Neural cell (in vitro differentiated cells): ENCODE measurements around the gene SLC37A1.

Experiments used
- EP300 ChIP-seq: fragments of 450-650 bp; conservative IDR thresholded peaks from 2 replicates; pipeline ENCODE4 v1.6.1; 2014; ENCODE audit warnings: antibody characterized with exemption, mild to moderate bottlenecking, moderate library complexity; ENCODE audit not compliant: poor library complexity, severe bottlenecking
- EZH2 ChIP-seq: fragments of 200-600, 300-800 bp; shearing (Covaris generic), sonication (generic); IDR thresholded peaks from 2 replicates; pipeline ENCODE4 v1.6.1; 2014; ENCODE audit warnings: antibody characterized with exemption, low read length, borderline replicate concordance, mild to moderate bottlenecking; ENCODE audit not compliant: insufficient read depth, poor library complexity, severe bottlenecking
- MXI1 ChIP-seq: fragments of 450-650 bp; conservative IDR thresholded peaks from 2 replicates; pipeline ENCODE4 v1.6.1; 2014; ENCODE audit warnings: antibody characterized with exemption, mild to moderate bottlenecking; ENCODE audit not compliant: poor library complexity, severe bottlenecking
- POLR2AphosphoS5 ChIP-seq: IDR thresholded peaks from 2 replicates; pipeline ENCODE4 v1.6.1; 2012
- RAD21 ChIP-seq: fragments of 450-650 bp; conservative IDR thresholded peaks from 2 replicates; pipeline ENCODE4 v1.6.1; 2014; ENCODE audit warnings: antibody characterized with exemption, mild to moderate bottlenecking, moderate library complexity
- REST ChIP-seq: IDR thresholded peaks from 2 replicates; pipeline ENCODE4 v1.6.1; 2012; ENCODE audit warnings: borderline replicate concordance
- TF ChIP-seq, protein P1 (sequence below): fragments of 450-650 bp; IDR thresholded peaks from 2 replicates; pipeline ENCODE4 v1.5.1; 2014; ENCODE audit warnings: antibody characterized with exemption, mild to moderate bottlenecking, moderate library complexity; ENCODE audit not compliant: poor library complexity, severe bottlenecking

GRCh38 chr21:42621819-42622177, 108.1 kb downstream of the SLC37A1 start:
- TF ChIP-seq, protein P1, sequence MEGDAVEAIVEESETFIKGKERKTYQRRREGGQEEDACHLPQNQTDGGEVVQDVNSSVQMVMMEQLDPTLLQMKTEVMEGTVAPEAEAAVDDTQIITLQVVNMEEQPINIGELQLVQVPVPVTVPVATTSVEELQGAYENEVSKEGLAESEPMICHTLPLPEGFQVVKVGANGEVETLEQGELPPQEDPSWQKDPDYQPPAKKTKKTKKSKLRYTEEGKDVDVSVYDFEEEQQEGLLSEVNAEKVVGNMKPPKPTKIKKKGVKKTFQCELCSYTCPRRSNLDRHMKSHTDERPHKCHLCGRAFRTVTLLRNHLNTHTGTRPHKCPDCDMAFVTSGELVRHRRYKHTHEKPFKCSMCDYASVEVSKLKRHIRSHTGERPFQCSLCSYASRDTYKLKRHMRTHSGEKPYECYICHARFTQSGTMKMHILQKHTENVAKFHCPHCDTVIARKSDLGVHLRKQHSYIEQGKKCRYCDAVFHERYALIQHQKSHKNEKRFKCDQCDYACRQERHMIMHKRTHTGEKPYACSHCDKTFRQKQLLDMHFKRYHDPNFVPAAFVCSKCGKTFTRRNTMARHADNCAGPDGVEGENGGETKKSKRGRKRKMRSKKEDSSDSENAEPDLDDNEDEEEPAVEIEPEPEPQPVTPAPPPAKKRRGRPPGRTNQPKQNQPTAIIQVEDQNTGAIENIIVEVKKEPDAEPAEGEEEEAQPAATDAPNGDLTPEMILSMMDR, result no peak
- TF ChIP-seq EP300, result no peak
- no peak for TF ChIP-seq EZH2
- TF ChIP-seq POLR2AphosphoS5, result no peak
- TF ChIP-seq REST, result no peak
- TF ChIP-seq MXI1, result no peak
- no peak for TF ChIP-seq RAD21
